Ascending aorta (tissue), 2 donors: Measurements from ENCODE around the gene ASXL1. TPM values are rescaled to one million over a fixed set of nuclear protein-coding genes. Genes with fewer than 3 reads are reported as not detected.

Experiments used
- DNase-seq, 2 donors: peaks; one replicate each; pipeline ENCODE4 v3.0.0-alpha.2; 2019; ENCODE audit warnings: low spot score in 2 of 2
- H3K27ac ChIP-seq, 2 donors: fragments of 200-600 bp; sonication (generic); one replicate each; pipeline ENCODE4 v1.5.1; 2016 to 2017; ENCODE audit warnings: mild to moderate bottlenecking in 1 of 2
- H3K27me3 ChIP-seq: fragments of 200-600 bp; sonication (generic); one replicate; pipeline ENCODE4 v1.5.1; 2017
- H3K36me3 ChIP-seq, 2 donors: fragments of 200-600 bp; sonication (generic); one replicate each; pipeline ENCODE4 v1.5.1; 2016
- H3K4me1 ChIP-seq, 2 donors: fragments of 200-600 bp; sonication (generic); one replicate each; pipeline ENCODE4 v1.5.1; 2016 to 2017; ENCODE audit warnings: mild to moderate bottlenecking in 1 of 2
- H3K4me3 ChIP-seq, 2 donors: fragments of 200-600 bp; sonication (generic); one replicate each; pipeline ENCODE4 v1.5.1; 2016 to 2017; ENCODE audit warnings: mild to moderate bottlenecking in 1 of 2
- H3K9me3 ChIP-seq, 2 donors: fragments of 200-600 bp; sonication (generic); one replicate each; pipeline ENCODE4 v1.5.1; 2016
- intact Hi-C: fragments of 100-400 bp; cut with DNase I; formaldehyde crosslinking; loops from one replicate; pipeline ENCODE4 v1.15.1; 2023
- total RNA-seq: library from RNA; depleted of rRNA; stranded (reverse); fragments of >200 nt; gene quantifications from one replicate; pipeline ENCODE4 v1.1.0, GENCODE V29; 2016
- TF ChIP-seq, protein P1 (sequence below), 3 experiments: fragments of 200-600 bp in 2 of 3; fragments of 450-650 bp in 1 of 3; sonication (generic) in 2 of 3; IDR thresholded peaks; one replicate each; pipeline ENCODE4 v1.5.1; 2016 to 2019; ENCODE audit warnings: antibody characterized with exemption in 3 of 3, mild to moderate bottlenecking in 1 of 3, moderate library complexity in 1 of 3

The ASXL1 gene
- total RNA-seq, 1 donor from 2014 or later: 37.4 TPM

DNA sequence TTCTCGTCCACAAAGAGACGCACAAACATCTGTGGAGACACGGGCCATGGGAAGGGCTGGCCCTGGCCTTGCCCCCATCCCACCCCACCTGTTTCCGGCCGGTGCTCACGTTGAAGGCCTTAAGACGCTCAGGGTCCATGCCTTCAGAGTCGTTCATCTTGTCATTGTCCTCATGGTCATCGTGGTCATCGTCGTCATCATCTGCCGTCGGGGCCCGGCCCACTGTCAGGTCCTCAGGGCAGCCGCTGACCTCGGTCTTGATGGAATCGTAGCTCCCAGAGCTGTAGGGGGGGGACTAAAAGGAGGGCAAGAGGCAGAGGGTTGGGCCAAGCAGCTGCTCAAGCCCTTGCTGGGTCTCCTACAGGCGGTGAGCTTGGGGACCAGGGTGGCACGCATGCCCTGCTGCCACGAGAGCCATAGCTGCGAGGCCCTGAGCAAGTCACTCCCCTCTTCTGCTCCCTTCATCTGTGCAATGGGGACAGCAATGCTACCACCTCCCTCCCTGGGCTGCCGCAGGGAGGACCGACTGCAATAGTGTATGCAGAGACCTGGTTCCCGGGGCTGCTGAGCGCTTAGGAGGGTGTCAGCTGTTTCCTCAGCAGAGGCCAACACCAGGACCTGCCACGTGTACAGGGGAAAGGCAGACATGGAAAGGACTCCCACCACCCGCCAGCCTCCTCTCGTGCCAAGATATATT, 95.5 kb downstream of the ASXL1 start:
- H3K27me3 ChIP-seq: no peaks in the 10 kb centered on the region
- no peaks in the 10 kb centered on the region for H3K9me3 ChIP-seq
- H3K4me1 ChIP-seq: peaks cover 13 to 14% of the 10 kb centered on the region in 2 donors
- H3K36me3 ChIP-seq: peaks cover 8 to 19% of the 10 kb centered on the region in 2 donors
- no peak for DNase-seq
- intact Hi-C loops: no loop called here
- TF ChIP-seq, protein P1, sequence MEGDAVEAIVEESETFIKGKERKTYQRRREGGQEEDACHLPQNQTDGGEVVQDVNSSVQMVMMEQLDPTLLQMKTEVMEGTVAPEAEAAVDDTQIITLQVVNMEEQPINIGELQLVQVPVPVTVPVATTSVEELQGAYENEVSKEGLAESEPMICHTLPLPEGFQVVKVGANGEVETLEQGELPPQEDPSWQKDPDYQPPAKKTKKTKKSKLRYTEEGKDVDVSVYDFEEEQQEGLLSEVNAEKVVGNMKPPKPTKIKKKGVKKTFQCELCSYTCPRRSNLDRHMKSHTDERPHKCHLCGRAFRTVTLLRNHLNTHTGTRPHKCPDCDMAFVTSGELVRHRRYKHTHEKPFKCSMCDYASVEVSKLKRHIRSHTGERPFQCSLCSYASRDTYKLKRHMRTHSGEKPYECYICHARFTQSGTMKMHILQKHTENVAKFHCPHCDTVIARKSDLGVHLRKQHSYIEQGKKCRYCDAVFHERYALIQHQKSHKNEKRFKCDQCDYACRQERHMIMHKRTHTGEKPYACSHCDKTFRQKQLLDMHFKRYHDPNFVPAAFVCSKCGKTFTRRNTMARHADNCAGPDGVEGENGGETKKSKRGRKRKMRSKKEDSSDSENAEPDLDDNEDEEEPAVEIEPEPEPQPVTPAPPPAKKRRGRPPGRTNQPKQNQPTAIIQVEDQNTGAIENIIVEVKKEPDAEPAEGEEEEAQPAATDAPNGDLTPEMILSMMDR (IDR thresholded peaks at IDR 0.05): no peak
- no peak overlapping the region for H3K27ac ChIP-seq
- H3K4me3 ChIP-seq: no peak overlapping the region

DNA sequence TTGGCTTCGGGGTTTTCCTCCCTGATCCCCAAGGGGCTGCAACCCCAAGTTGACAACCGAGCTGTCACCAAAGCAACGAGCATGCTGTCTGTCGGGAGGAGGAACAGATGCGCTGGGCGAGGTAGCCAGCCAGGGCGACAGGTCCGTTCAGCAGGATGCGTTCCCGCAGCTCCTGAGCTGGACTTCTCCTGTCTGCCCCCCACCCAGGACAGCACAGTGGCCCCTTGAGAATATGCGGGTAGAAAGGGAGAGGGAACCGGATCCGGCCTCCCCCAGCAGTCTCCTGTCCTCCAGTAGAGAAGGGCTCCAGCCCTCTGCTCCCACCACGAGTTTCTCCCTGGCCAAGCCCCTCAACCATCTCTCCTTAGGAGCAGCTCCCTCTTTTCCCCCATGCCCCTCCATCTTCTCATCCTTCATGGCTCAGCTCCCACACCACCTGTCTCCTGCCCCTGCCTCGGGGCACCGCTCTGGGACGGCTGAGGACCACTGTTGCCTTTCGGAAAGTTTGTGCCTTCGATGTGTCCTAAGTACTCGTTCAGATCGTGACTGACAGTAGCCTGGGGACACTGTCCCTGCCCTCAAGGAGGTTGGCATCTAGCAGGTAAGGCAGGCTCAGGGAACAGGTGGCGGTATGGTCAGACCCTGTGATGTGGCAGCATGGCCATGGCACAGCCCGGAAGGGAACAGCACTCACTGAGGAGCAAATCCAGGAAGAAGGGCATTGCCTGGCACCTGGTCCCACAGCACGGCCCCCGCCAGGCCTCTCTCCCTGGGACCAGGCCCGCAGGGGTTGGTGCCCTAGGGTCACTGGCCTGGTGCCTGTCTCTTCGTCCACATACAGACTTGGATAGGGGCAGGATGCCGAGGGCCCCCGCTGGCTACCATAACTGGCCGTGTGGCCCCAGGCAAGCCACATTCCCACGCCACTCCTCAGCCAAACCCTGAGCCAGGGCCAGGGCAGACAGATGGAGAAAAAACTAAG, 96.3 kb downstream of the ASXL1 start:
- DNase-seq: no peak
- Histone ChIP-seq H3K27ac (no peak overlapping the region), H3K4me3 (no peak overlapping the region), H3K27me3 (no peaks in the 10 kb centered on the region), H3K36me3 (peaks cover 8 to 19% of the 10 kb centered on the region in 2 donors), H3K9me3 (no peaks in the 10 kb centered on the region), H3K4me1 (peaks cover 13 to 14% of the 10 kb centered on the region in 2 donors)
- TF ChIP-seq, protein P1 (IDR thresholded peaks at IDR 0.05): no peak
- intact Hi-C loops: no loop called here

DNA sequence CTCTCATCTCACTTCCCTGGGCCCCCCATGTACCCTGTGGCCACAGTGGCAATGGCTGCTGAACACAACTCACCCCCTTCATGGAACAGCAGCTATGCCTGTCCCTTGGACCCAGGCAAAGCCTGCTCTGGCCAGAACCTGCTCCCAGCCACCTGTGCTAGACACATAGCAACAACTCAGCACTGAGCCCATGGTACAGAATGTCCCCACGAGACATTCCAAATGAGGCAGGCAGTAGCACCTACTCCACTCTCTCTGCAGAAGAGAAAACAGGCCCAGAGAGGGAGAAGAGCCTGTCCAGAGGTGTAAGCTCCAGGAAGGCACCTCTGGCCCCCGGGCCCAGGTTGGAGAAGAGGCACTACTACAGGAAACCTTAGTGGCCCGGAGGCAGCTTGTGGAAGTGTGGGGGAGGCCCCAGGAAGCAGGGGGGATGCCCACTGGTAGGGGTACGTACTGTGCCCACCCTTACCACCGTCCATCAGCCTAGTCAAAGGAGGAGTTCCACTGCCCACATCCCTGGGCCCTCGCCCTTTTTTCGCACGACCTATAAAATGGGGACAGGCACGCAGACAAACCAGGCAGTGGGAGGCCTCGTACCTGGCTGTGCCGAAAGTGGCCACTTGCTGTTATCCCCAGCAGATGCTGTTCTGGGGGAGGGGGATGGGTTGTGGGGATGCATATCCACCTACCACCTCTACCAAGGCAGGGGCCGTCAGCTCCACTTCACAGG, 97.2 kb downstream of the ASXL1 start:
- no peak overlapping the region for H3K27ac ChIP-seq
- intact Hi-C loops: no loop called here
- peaks cover 8 to 19% of the 10 kb centered on the region in 2 donors for H3K36me3 ChIP-seq
- no peak for DNase-seq
- no peaks in the 10 kb centered on the region for H3K27me3 ChIP-seq
- TF ChIP-seq, protein P1 (IDR thresholded peaks at IDR 0.05): no peak
- H3K9me3 ChIP-seq: no peaks in the 10 kb centered on the region
- H3K4me3 ChIP-seq: no peak overlapping the region
- peaks cover 13 to 14% of the 10 kb centered on the region in 2 donors for H3K4me1 ChIP-seq

DNA sequence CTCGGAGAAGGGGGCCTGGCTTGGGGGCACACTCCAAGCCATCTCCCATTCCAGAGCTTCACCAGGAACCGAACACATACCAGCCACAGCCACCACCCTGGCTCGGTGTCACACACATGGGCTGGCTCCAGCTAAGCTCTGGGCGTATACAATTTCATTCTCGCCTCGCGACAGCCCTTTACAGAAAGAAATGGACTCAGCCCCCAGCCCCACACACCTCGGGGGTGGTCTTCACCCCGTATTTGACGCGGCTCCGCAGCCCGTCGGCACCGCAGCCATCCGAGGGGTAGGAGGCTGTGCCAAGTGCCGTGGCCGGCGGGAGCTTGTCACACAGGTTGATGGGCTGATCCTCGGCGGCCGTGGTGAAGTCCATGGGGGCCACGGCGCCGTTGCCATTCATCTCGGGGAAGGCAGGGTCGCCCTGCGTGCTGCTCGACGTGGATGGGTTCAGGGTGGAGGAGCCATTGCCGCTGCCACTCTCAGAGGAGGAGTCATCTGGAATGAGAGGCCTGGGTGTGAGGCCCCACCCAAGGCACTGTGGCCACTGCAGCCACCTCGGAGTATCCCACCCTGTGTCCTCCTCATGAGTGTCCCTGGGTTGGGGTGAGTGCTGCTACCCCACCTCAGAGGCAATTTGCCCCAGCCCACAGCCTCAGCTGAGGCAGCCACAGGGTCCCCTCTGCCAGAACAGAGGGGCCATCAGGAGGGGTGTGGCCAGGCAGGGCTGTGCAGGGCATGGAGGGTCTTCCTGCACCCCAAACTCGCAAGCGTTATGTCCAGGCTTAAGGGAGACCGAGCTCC, 98.0 kb downstream of the ASXL1 start:
- intact Hi-C loops: no loop called here
- Histone ChIP-seq H3K27me3 (no peaks in the 10 kb centered on the region), H3K4me3 (no peak overlapping the region), H3K4me1 (peaks cover 13 to 14% of the 10 kb centered on the region in 2 donors), H3K9me3 (no peaks in the 10 kb centered on the region), H3K36me3 (peaks cover 8 to 19% of the 10 kb centered on the region in 2 donors), H3K27ac (no peak overlapping the region)
- DNase-seq: no peak
- TF ChIP-seq, protein P1 (IDR thresholded peaks at IDR 0.05): no peak
